Adrenal gland (tissue), 12 donors: Measurements from ENCODE around the gene TBX1. TPM values are rescaled to one million over a fixed set of nuclear protein-coding genes. Genes with fewer than 3 reads are reported as not detected.

Experiments
- DNase-seq, 7 donors: peaks; one replicate each; pipeline ENCODE4 v3.0.0-alpha.2; 2019 to 2020
- H3K27ac ChIP-seq, 5 donors: fragments of 200-600 bp; sonication (generic) in 4 of 5; 1 replicate in 3 of 5; 2 replicates in 2 of 5; pipeline versions ENCODE4 v1.5.1 to v1.8.0; 2016 to 2020; ENCODE audit warnings: mild to moderate bottlenecking in 1 of 5
- H3K27me3 ChIP-seq: fragments of 200-600 bp; 2 replicates; pipeline ENCODE4 v1.8.0; 2021
- H3K36me3 ChIP-seq, 2 donors: fragments of 200-600 bp; replicated peaks in 1 of 2; 1 replicate in 1 of 2; 2 replicates in 1 of 2; pipeline versions ENCODE4 v1.5.1 to v1.8.0; 2018 to 2022
- H3K4me1 ChIP-seq, 2 donors: fragments of 200-600 bp; replicated peaks in 1 of 2; 1 replicate in 1 of 2; 2 replicates in 1 of 2; pipeline versions ENCODE4 v1.5.1 to v1.8.0; 2018 to 2021
- H3K4me3 ChIP-seq, 4 donors: fragments of 200-600 bp; sonication (generic) in 3 of 4; one replicate each; pipeline ENCODE4 v1.5.1; 2016 to 2018
- H3K9me3 ChIP-seq, 3 donors: fragments of 200-600 bp; sonication (generic) in 1 of 3; replicated peaks in 1 of 3; 1 replicate in 2 of 3; 2 replicates in 1 of 3; pipeline versions ENCODE4 v1.5.1 to v1.8.0; 2016 to 2021
- CTCF ChIP-seq, 6 experiments: fragments of 450-650 bp in 4 of 6; fragments of 200-600 bp in 2 of 6; sonication (generic) in 1 of 6; IDR thresholded peaks; 1 replicate in 5 of 6; 2 replicates in 1 of 6; pipeline versions ENCODE4 v1.5.1 to v1.8.0; 2016 to 2021; ENCODE audit warnings: antibody characterized with exemption in 6 of 6, mild to moderate bottlenecking in 2 of 6, moderate library complexity in 1 of 6
- POLR2A ChIP-seq, 2 donors: fragments of 450-650 bp; IDR thresholded peaks; one replicate each; pipeline ENCODE4 v1.6.1; 2017; ENCODE audit warnings: antibody characterized with exemption in 2 of 2, mild to moderate bottlenecking in 2 of 2, moderate library complexity in 1 of 2
- WGBS, 4 donors: extraction: QIAGEN DNeasy Blood & Tissue Kit in 2 of 4; methylation state at CpG; one replicate each; pipeline versions ENCODE4 v1.1.5 to v1.1.7; 2013 to 2017; 5-methylcytosine and 5-hydroxymethylcytosine counted together
- intact Hi-C, 2 donors: fragments of 100-400 bp; cut with DNase I; formaldehyde crosslinking; loops; one replicate each; pipeline versions ENCODE4 v1.14.1 to v1.15.0; 2022 to 2023
- polyA plus RNA-seq, 3 donors: library from polyadenylated mRNA; stranded (reverse); fragments of 200-250 nt in 2 of 3; fragments of 350-450 nt in 1 of 3; fragmentation: Illumina TruSeq in 1 of 3; extraction: RNeasy Lipid Tissue Mini Kit (QIAGEN cat#74804) in 1 of 3; gene quantifications; one replicate each; pipeline ENCODE4 v1.2.3, GENCODE V29; 2013 to 2014
- total RNA-seq, 9 donors: library from RNA; depleted of rRNA in 4 of 9; stranded (reverse); fragments of >200 nt in 4 of 9; fragments of 120-200 nt in 1 of 9; fragmentation: NEBNext Ultra II Directional in 1 of 9; extraction: Animal tissue kit (Norgen Biotek cat#: 25700) in 1 of 9; gene quantifications; one replicate each; pipeline versions ENCODE4 v1.1.0 to v1.2.4, GENCODE V29; 2013 to 2023
- donor health status: healthy with polysubstance abuse.
- donor health status: Bipolar disorder and iron deficiency.
- donor health status: DM: yes; HTN: yes; CAD: no.
- donor health status: DM: no; HTN: no; CAD: no.
- donor health status: DM: no; HTN: no; CAD: no.
- donor health status: DM: yes; HTN: yes; CAD: no.

TBX1 gene
- total and polyA plus RNA-seq, 12 donors = 0.11 to 10.1 (median 1.1) TPM; not detected in 3

- Histone ChIP-seq H3K27me3 (peaks cover 80% of the 10 kb centered on the region), H3K4me3 (peak overlapping the region in 1 of 4 donors; percentile 54)
- intact Hi-C loops = no loop called here
Measured at GRCh38 chr22:19766511-19767426, 6.2 kb downstream of the TBX1 start.

GRCh38 chr22:19767427-19768341 lies 7.1 kb downstream of the TBX1 start:
- peaks cover 71% of the 10 kb centered on the region for H3K27me3 ChIP-seq
- no peaks in the 10 kb centered on the region for H3K9me3 ChIP-seq
- H3K36me3 ChIP-seq = no peaks in the 10 kb centered on the region
- peaks cover 6 to 11% of the 10 kb centered on the region in 2 donors for H3K4me1 ChIP-seq
- no peak for TF ChIP-seq POLR2A (IDR thresholded peaks at IDR 0.05)
- no peak for TF ChIP-seq CTCF (IDR thresholded peaks at IDR 0.05)
- WGBS, 4 donors = 56 to 72% (median 57%) methylated on average over 28 to 35 of the region's 35 CpGs
- intact Hi-C loops = no loop called here
- no peak overlapping the region for H3K27ac ChIP-seq
- peak in 4 of 7 donors; percentile 33 to 45 (median 43) for DNase-seq
- no peak overlapping the region for H3K4me3 ChIP-seq

More at GRCh38 chr22:19766511-19767426, 6.2 kb downstream of the TBX1 start:
- Histone ChIP-seq H3K9me3 (no peaks in the 10 kb centered on the region), H3K4me1 (peaks cover 6 to 11% of the 10 kb centered on the region in 2 donors), H3K36me3 (no peaks in the 10 kb centered on the region), H3K27ac (no peak overlapping the region)
- peak in 3 of 7 donors; percentile 32 to 42 (median 38) for DNase-seq
- 8 to 35% (median 15%) methylated on average over 27 to 103 of the region's 103 CpGs for WGBS, 4 donors
- TF ChIP-seq CTCF (IDR thresholded peaks at IDR 0.05) (peak in 1 of 6 experiments; percentile 8), POLR2A (IDR thresholded peaks at IDR 0.05) (no peak)

GRCh38 chr22:19769393-19769715 lies 8.8 kb downstream of the TBX1 start:
- TF ChIP-seq CTCF (IDR thresholded peaks at IDR 0.05) (no peak), POLR2A (IDR thresholded peaks at IDR 0.05) (no peak)
- H3K4me1 ChIP-seq = peaks cover 6 to 11% of the 10 kb centered on the region in 2 donors
- intact Hi-C loops = no loop called here
- H3K9me3 ChIP-seq = no peaks in the 10 kb centered on the region
- no peak for DNase-seq
- no peak overlapping the region for H3K4me3 ChIP-seq
- no peak overlapping the region for H3K27ac ChIP-seq
- WGBS, 4 donors = 93 to 99% (median 95%) methylated on average over 4 to 12 of the region's 12 CpGs; no CpG with 5 or more reads in 1 of the 4 donors
- no peaks in the 10 kb centered on the region for H3K36me3 ChIP-seq
- H3K27me3 ChIP-seq = peaks cover 60% of the 10 kb centered on the region
